NAMALWA (cell line): ENCODE results near the gene IPPK.
A peak's percentile ranks its signal among the peaks of the same experiment; 100 is the strongest.
"Not testable (repeated sequence)": the region's sequence is repeated elsewhere in the genome, so short reads cannot be mapped to it uniquely, and the experiment has no call there.

Experiments used
- DNase-seq: peaks from one replicate; pipeline ENCODE4 v3.0.0-alpha.2; 2015; ENCODE audit warnings: low spot score

Gene IPPK

GRCh38 chr9:92637886-92638620 lies 31.9 kb downstream of the IPPK start:
- DNase-seq: no peak

GRCh38 chr9:92637326-92637725 lies 32.6 kb downstream of the IPPK start:
- DNase-seq: no peak

- no peak for DNase-seq
Observed at GRCh38 chr9:92636627-92637026, 33.3 kb downstream of the IPPK start.

DNA sequence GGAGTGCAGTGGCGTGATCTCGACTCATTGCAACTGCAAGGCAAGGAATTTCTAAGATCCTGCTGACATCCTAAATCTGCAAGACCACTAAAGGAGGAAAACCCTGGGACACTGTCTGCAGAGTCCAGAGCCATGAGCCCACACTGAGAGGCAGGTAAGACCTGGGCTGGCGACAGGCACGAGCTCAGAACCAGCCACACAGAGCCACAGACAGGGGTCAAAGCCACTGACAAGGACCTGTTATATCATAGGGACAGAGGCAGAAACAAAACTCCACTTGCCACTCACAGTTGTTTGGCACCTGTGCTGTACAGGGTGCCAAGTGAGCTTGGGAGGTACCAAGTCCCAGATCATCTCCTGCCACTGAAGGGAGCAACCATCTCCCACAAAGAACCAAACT lies 34.2 kb downstream of the IPPK start:
- DNase-seq: no peak

DNA sequence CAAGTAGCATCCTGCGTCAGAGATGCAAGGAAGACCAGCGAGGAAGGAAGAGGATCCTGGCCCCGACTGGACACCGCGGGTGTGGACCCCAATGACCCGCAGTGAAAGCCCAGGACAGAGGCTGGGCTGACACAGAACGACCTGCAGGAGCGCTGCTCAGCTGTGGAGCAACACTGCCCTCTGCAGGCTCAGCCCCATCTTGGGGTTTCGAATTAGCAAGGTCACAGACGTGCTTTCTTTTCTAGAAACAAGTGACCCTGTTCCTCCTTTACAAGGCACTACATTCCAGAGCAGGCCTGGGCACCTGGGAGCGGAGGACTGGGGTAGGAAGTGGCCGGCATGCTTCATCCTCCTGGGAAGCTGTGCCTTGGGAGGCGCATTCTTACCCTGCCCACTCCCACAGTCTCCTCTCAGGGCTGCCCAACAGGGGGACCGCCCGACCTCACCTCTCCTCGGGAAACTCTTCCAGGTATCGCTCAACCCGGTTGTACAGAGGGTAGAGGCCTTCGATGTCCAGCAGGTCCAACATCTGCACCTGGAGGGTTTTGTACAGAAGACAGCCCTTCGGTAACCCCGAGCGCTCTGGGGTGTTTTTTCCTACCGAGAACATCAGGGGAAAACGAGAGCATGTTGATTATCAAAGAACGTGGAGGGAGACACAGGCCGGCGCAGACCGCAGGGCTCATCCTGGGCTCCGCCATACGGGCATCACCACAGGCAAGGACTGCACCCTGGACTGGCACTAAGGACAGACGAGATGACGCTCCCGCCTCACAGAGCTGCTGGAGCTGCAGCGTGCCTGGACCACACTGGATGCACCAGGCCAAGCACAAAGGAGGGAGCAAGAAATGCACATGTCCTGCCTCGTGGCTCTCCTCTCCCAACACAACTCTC lies 35.0 kb downstream of the IPPK start:
- DNase-seq: peak; percentile 81

- DNase-seq: no peak
Observed at GRCh38 chr9:92633614-92634278, 36.2 kb downstream of the IPPK start.

- DNase-seq: no peak
Observed at GRCh38 chr9:92632641-92633040, 37.3 kb downstream of the IPPK start.

- DNase-seq: no peak
Observed at GRCh38 chr9:92631452-92632343, 38.2 kb downstream of the IPPK start.

GRCh38 chr9:92627651-92628050 lies 42.3 kb downstream of the IPPK start:
- no peak for DNase-seq

GRCh38 chr9:92626484-92626883 lies 43.4 kb downstream of the IPPK start:
- no peak for DNase-seq

DNA sequence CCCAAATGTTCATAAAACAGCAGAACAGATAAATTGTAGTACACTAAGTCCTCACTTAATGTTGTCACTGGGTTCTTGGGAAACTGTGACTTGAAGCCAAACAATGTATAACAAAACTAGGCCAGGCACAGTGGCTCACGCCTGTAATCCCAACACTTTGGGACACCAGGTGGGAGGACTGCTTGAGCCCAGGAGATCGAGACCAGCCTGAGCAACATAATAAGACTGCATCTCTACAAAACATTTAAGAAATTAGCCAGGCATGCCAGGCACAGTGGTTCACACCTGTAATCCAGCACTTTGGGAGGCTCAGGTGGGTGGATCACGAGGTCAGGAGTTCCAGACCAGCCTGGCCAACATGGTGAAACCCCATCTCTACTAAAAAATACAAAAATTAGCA lies 46.0 kb downstream of the IPPK start:
- not testable (repeated sequence) for DNase-seq

GRCh38 chr9:92620845-92621244 lies 49.1 kb downstream of the IPPK start:
- no peak for DNase-seq

- DNase-seq: no peak
Observed at GRCh38 chr9:92619601-92620300, 50.2 kb downstream of the IPPK start.

- no peak for DNase-seq
Observed at GRCh38 chr9:92618633-92619225, 51.2 kb downstream of the IPPK start.

- DNase-seq: no peak
Observed at GRCh38 chr9:92617951-92618510, 51.9 kb downstream of the IPPK start.

GRCh38 chr9:92617195-92617813 lies 52.6 kb downstream of the IPPK start:
- DNase-seq: no peak

DNA sequence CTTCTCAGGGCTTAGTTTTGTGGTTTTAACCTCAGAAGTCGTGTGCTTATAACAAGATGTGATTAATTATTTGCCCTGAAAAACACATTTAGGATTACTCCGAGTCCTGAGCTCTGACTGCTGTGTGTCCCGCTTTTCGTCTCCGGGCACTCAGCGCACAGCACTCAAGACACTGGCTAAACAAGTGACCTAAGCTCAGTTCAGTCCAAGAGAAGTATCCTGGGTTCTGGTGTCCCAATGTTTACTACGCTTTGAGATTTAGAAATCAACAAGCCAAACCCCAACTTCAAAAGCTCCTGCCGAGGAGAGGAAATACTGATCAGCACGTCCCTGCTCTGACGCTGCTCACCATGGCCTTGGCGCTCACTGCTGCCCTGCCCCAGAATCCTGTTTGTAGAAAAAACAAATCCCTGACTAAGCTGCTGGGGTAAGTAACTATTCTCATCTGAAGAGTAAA lies 53.2 kb downstream of the IPPK start:
- DNase-seq: no peak

DNA sequence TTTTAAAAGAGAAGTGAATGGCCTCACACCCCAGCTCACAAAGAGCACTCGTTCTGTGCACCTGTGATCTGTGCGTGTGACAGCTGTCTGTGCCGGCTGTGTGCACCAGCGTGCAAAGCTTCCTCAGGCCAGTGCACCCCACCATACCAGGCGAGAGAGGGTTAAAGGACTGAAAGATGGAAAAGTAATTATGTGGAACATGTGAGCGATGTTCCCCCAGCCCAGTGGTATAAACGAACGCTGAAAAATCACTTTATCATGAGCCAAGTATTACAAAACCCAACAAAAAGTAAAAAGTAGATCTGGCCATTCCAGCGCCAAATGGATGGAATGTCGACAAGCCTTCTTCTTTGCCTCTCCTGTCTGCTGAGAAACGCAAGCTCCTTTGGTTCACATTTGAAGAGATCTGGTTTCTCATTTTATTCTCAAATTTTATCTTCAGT lies 53.7 kb downstream of the IPPK start:
- DNase-seq: no peak

DNA sequence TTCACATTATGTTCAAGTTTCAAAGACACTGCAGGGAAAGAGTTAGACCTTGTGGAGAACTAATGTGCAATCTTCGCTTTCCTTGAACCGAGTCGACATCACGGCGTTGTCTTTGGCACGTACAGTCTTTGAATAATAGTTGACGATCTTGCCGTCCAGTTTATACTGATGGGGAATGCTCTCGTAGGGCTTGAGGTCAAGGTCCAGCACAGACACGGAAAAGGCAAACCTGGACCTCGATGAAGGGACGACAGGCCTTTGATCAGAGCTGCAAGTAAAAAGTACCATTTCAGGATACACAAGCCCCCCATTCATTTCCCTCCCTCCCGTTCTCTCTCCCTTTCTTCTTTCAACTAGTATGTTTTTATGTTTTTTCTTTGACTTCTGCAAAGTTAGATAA lies 54.1 kb downstream of the IPPK start:
- no peak for DNase-seq
